GM12878 (cell line): Measurements from ENCODE around the gene NFYA. TPM values are rescaled to one million over a fixed set of nuclear protein-coding genes. Genes with fewer than 3 reads are reported as not detected.
A peak's percentile ranks its signal among the peaks of the same experiment; 100 is the strongest.

Experiments
- BACH1 ChIP-seq: fragments of 450-650 bp; IDR thresholded peaks from 2 replicates; pipeline ENCODE4 v1.6.1; 2017; ENCODE audit warnings: mild to moderate bottlenecking, borderline replicate concordance
- CBFB ChIP-seq: IDR thresholded peaks from 2 replicates; pipeline ENCODE4 v1.6.1; 2016; ENCODE audit warnings: antibody characterized with exemption, low read depth
- CEBPB ChIP-seq, 2 experiments: fragments of 150-350 bp in 1 of 2; IDR thresholded peaks; 2 replicates each; pipeline ENCODE4 v1.6.1; 2012 to 2014; ENCODE audit warnings: low read depth in 2 of 2, low read length in 2 of 2, borderline replicate concordance in 1 of 2, inconsistent platforms in 1 of 2
- CREB1 ChIP-seq: IDR thresholded peaks from 2 replicates; pipeline ENCODE4 v1.6.1; 2012; ENCODE audit warnings: low read depth, mild to moderate bottlenecking, inconsistent platforms
- CTCF ChIP-seq, 3 experiments: IDR thresholded peaks in 2 of 3; conservative IDR thresholded peaks in 1 of 3; 2 replicates each; pipeline ENCODE4 v1.5.1; 2011; ENCODE audit warnings: low read depth in 3 of 3, low read length in 3 of 3, mild to moderate bottlenecking in 3 of 3, control low read depth in 2 of 3, moderate library complexity in 2 of 3, inconsistent platforms in 1 of 3, mixed read lengths in 1 of 3; ENCODE audit not compliant: control insufficient read depth in 2 of 3, insufficient read depth in 1 of 3; ENCODE audit errors: extremely low read depth in 1 of 3
- EP300 ChIP-seq, 2 experiments: fragments of 150-350 bp in 1 of 2; IDR thresholded peaks; 2 replicates each; pipeline ENCODE4 v1.6.1; 2011 to 2012; ENCODE audit warnings: low read depth in 2 of 2, low read length in 2 of 2, borderline replicate concordance in 1 of 2, improper control_type of control experiment in 1 of 2, inconsistent platforms in 1 of 2; ENCODE audit not compliant: control insufficient read depth in 1 of 2
- FOS ChIP-seq: IDR thresholded peaks from 3 replicates; pipeline ENCODE4 v1.6.1; 2011; ENCODE audit warnings: borderline replicate concordance; ENCODE audit not compliant: insufficient read length; ENCODE audit errors: extremely low read depth
- GABPA ChIP-seq: IDR thresholded peaks from 2 replicates; pipeline ENCODE4 v1.6.1; 2014; ENCODE audit warnings: antibody characterized with exemption, low read depth, mild to moderate bottlenecking, inconsistent platforms
- GATAD2B ChIP-seq: fragments of 450-650 bp; conservative IDR thresholded peaks from 2 replicates; pipeline ENCODE4 v1.6.1; 2017; ENCODE audit warnings: low read depth, mild to moderate bottlenecking, moderate library complexity
- IKZF2 ChIP-seq, 2 experiments: fragments of 450-650 bp; IDR thresholded peaks; 2 replicates each; pipeline ENCODE4 v1.6.1; 2017; ENCODE audit warnings: mild to moderate bottlenecking in 2 of 2, moderate library complexity in 2 of 2
- MEF2A ChIP-seq: IDR thresholded peaks from 2 replicates; pipeline ENCODE4 v1.6.1; 2011; ENCODE audit warnings: low read depth, mild to moderate bottlenecking, low read length, moderate library complexity; ENCODE audit not compliant: insufficient read depth
- NFXL1 ChIP-seq: fragments of 450-650 bp; IDR thresholded peaks from 2 replicates; pipeline ENCODE4 v1.6.1; 2017; ENCODE audit warnings: antibody characterized with exemption, mild to moderate bottlenecking, borderline replicate concordance
- NFYA ChIP-seq: IDR thresholded peaks from 2 replicates; pipeline ENCODE4 v1.6.1; 2011; ENCODE audit warnings: low read depth, mild to moderate bottlenecking, low read length, improper control_type of control experiment, borderline replicate concordance
- NRF1 ChIP-seq: conservative IDR thresholded peaks from 2 replicates; pipeline ENCODE4 v1.6.1; 2011; ENCODE audit warnings: mild to moderate bottlenecking, low read depth, low read length, improper control_type of control experiment
- PML ChIP-seq: IDR thresholded peaks from 2 replicates; pipeline ENCODE4 v1.6.1; 2012; ENCODE audit warnings: low read length, inconsistent platforms
- RBBP5 ChIP-seq: fragments of 200-600 bp; sonication (generic); conservative IDR thresholded peaks from 2 replicates; pipeline ENCODE4 v1.6.1; 2016
- SUZ12 ChIP-seq: fragments of 200-600 bp; sonication (generic); IDR thresholded peaks from one replicate; pipeline ENCODE4 v1.6.1; 2018; ENCODE audit warnings: antibody characterized with exemption, mild to moderate bottlenecking; ENCODE audit not compliant: unreplicated experiment
- TBL1XR1 ChIP-seq: IDR thresholded peaks from 2 replicates; pipeline ENCODE4 v1.6.1; 2012; ENCODE audit warnings: low read depth, low read length, improper control_type of control experiment
- TCF3 ChIP-seq: IDR thresholded peaks from 2 replicates; pipeline ENCODE4 v1.6.1; 2012; ENCODE audit warnings: low read depth, mild to moderate bottlenecking, low read length, borderline replicate concordance; ENCODE audit not compliant: insufficient read depth
- ZBTB40 ChIP-seq: fragments of 450-650 bp; IDR thresholded peaks from 2 replicates; pipeline ENCODE4 v1.6.1; 2016; ENCODE audit warnings: mild to moderate bottlenecking, moderate library complexity, borderline replicate concordance
- ZNF217 ChIP-seq: fragments of 450-650 bp; IDR thresholded peaks from 2 replicates; pipeline ENCODE4 v1.6.1; 2017; ENCODE audit warnings: antibody characterized with exemption, mild to moderate bottlenecking
- ZNF622 ChIP-seq: fragments of 450-650 bp; IDR thresholded peaks from 2 replicates; pipeline ENCODE4 v1.6.1; 2017; ENCODE audit warnings: mild to moderate bottlenecking, inconsistent platforms
- polyA plus RNA-seq, 11 experiments: library from polyadenylated mRNA; depleted of rRNA in 4 of 11; unstranded in 6 of 11; stranded (reverse) in 5 of 11; fragments of >200 nt; fragmentation: Nextera tagmentation in 4 of 11; fragmentation: Illumina TruSeq in 1 of 11; extraction: Ambion mirVana in 4 of 11; extraction: Trizol in 1 of 11; gene quantifications; 1 replicate in 1 of 11; 2 replicates in 10 of 11; pipeline versions ENCODE4 v1.2.1 to v1.2.3, GENCODE V29; 2011 to 2016; ENCODE audit warnings: inconsistent platforms in 2 of 11, missing spikeins in 2 of 11, low read depth in 1 of 11
- total RNA-seq, 4 experiments: library from RNA; depleted of rRNA in 3 of 4; stranded (reverse); fragments of >200 nt in 3 of 4; fragmentation: Illumina TruSeq in 1 of 4; extraction: Trizol in 1 of 4; gene quantifications; 2 replicates each; pipeline versions ENCODE4 v1.2.1 to v1.2.3, GENCODE V29; 2013 to 2021
- TF ChIP-seq, protein P1 (sequence below): IDR thresholded peaks from 2 replicates; pipeline ENCODE4 v1.6.1; 2011; ENCODE audit warnings: mild to moderate bottlenecking, low read depth, low read length, moderate library complexity; ENCODE audit not compliant: insufficient replicate concordance

The NFYA gene
- total and polyA plus RNA-seq, 10 of the 15 experiments (the other 5 are each of a cell fraction or from before 2014, with no cell fraction given): 6.4 to 36.5 (median 19.1) TPM

DNA sequence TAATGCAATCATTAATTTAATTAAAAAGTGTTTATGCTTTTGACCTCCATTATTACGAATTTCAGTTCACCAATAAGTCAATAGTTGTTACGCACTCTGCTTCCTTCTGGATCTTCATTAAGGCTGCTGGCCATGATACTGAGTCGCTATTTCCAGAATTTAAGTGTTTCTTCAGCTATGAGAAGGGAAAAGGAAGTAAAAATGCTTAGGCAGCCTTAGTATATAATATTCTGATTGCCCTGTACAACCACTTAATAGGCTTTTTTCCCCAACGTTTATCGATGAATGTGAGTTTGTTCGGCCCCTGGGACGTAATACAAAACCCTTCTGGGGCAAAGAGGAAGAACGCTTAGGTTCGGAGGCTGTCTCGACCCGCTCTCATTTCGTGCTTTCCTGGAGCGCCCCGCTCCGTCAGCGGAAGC is 1.3 kb upstream of the NFYA start (continued):
- TF ChIP-seq CTCF (IDR thresholded peaks at IDR 0.05 in 2 of 3, conservative IDR thresholded peaks at IDR 0.05 in 1 of 3; ENCODE audit: control insufficient read depth in 2 of 3, extremely low read depth in 1 of 3, insufficient read depth in 1 of 3, low read depth in 3 of 3, low read length in 3 of 3) (peak in 1 of 3 experiments; percentile 20; a peak in 1 of 6 replicates), RBBP5 (no peak), ZBTB40 (peak; percentile 50; the same call in 1 of the 2 replicates), FOS (no peak), SUZ12 (no peak), NFXL1 (no peak), ZNF217 (no peak), PML (no peak), CREB1 (peak; percentile 66; the same call in 1 of the 2 replicates), ZNF622 (no peak), MEF2A (no peak), CEBPB (IDR thresholded peaks at IDR 0.05; ENCODE audit: borderline replicate concordance in 1 of 2, low read depth in 2 of 2, low read length in 2 of 2) (no peak), EP300 (IDR thresholded peaks at IDR 0.05; ENCODE audit: borderline replicate concordance in 1 of 2, control insufficient read depth in 1 of 2, low read depth in 2 of 2, low read length in 2 of 2) (no peak), GATAD2B (no peak), NFYA (no peak), NRF1 (no peak), TBL1XR1 (no peak), CBFB (no peak), GABPA (no peak; the same call in 1 of the 2 replicates), TCF3 (no peak), BACH1 (no peak), IKZF2 (IDR thresholded peaks at IDR 0.05) (no peak)
- TF ChIP-seq, protein P1, sequence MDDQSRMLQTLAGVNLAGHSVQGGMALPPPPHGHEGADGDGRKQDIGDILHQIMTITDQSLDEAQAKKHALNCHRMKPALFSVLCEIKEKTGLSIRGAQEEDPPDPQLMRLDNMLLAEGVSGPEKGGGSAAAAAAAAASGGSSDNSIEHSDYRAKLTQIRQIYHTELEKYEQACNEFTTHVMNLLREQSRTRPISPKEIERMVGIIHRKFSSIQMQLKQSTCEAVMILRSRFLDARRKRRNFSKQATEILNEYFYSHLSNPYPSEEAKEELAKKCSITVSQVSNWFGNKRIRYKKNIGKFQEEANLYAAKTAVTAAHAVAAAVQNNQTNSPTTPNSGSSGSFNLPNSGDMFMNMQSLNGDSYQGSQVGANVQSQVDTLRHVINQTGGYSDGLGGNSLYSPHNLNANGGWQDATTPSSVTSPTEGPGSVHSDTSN: no peak
